Adrenal gland (tissue), 12 donors: ENCODE measurements around the gene SON. TPM values are rescaled to one million over a fixed set of nuclear protein-coding genes. Genes with fewer than 3 reads are reported as not detected.
"Not testable (repeated sequence)": the region's sequence is repeated elsewhere in the genome, so short reads cannot be mapped to it uniquely, and the experiment has no call there.

Experiments used
- DNase-seq, 7 donors: peaks; one replicate each; pipeline ENCODE4 v3.0.0-alpha.2; 2019 to 2020
- H3K27ac ChIP-seq, 5 donors: fragments of 200-600 bp; sonication (generic) in 4 of 5; 1 replicate in 3 of 5; 2 replicates in 2 of 5; pipeline versions ENCODE4 v1.5.1 to v1.8.0; 2016 to 2020; ENCODE audit warnings: mild to moderate bottlenecking in 1 of 5
- H3K27me3 ChIP-seq: fragments of 200-600 bp; 2 replicates; pipeline ENCODE4 v1.8.0; 2021
- H3K36me3 ChIP-seq, 2 donors: fragments of 200-600 bp; replicated peaks in 1 of 2; 1 replicate in 1 of 2; 2 replicates in 1 of 2; pipeline versions ENCODE4 v1.5.1 to v1.8.0; 2018 to 2022
- H3K4me1 ChIP-seq, 2 donors: fragments of 200-600 bp; replicated peaks in 1 of 2; 1 replicate in 1 of 2; 2 replicates in 1 of 2; pipeline versions ENCODE4 v1.5.1 to v1.8.0; 2018 to 2021
- H3K4me3 ChIP-seq, 4 donors: fragments of 200-600 bp; sonication (generic) in 3 of 4; one replicate each; pipeline ENCODE4 v1.5.1; 2016 to 2018
- H3K9me3 ChIP-seq, 3 donors: fragments of 200-600 bp; sonication (generic) in 1 of 3; replicated peaks in 1 of 3; 1 replicate in 2 of 3; 2 replicates in 1 of 3; pipeline versions ENCODE4 v1.5.1 to v1.8.0; 2016 to 2021
- POLR2A ChIP-seq, 2 donors: fragments of 450-650 bp; IDR thresholded peaks; one replicate each; pipeline ENCODE4 v1.6.1; 2017; ENCODE audit warnings: antibody characterized with exemption in 2 of 2, mild to moderate bottlenecking in 2 of 2, moderate library complexity in 1 of 2
- WGBS, 4 donors: extraction: QIAGEN DNeasy Blood & Tissue Kit in 2 of 4; methylation state at CpG; one replicate each; pipeline versions ENCODE4 v1.1.5 to v1.1.7; 2013 to 2017; 5-methylcytosine and 5-hydroxymethylcytosine counted together
- intact Hi-C, 2 donors: fragments of 100-400 bp; cut with DNase I; formaldehyde crosslinking; loops; one replicate each; pipeline versions ENCODE4 v1.14.1 to v1.15.0; 2022 to 2023
- polyA plus RNA-seq, 3 donors: library from polyadenylated mRNA; stranded (reverse); fragments of 200-250 nt in 2 of 3; fragments of 350-450 nt in 1 of 3; fragmentation: Illumina TruSeq in 1 of 3; extraction: RNeasy Lipid Tissue Mini Kit (QIAGEN cat#74804) in 1 of 3; gene quantifications; one replicate each; pipeline ENCODE4 v1.2.3, GENCODE V29; 2013 to 2014
- total RNA-seq, 9 donors: library from RNA; depleted of rRNA in 4 of 9; stranded (reverse); fragments of >200 nt in 4 of 9; fragments of 120-200 nt in 1 of 9; fragmentation: NEBNext Ultra II Directional in 1 of 9; extraction: Animal tissue kit (Norgen Biotek cat#: 25700) in 1 of 9; gene quantifications; one replicate each; pipeline versions ENCODE4 v1.1.0 to v1.2.4, GENCODE V29; 2013 to 2023
- TF ChIP-seq, protein P1 (sequence below), 6 experiments: fragments of 450-650 bp in 4 of 6; fragments of 200-600 bp in 2 of 6; sonication (generic) in 1 of 6; IDR thresholded peaks; 1 replicate in 5 of 6; 2 replicates in 1 of 6; pipeline versions ENCODE4 v1.5.1 to v1.8.0; 2016 to 2021; ENCODE audit warnings: antibody characterized with exemption in 6 of 6, mild to moderate bottlenecking in 2 of 6, moderate library complexity in 1 of 6
- donor health status: healthy with polysubstance abuse.
- donor health status: Bipolar disorder and iron deficiency.
- donor health status: DM: yes; HTN: yes; CAD: no.
- donor health status: DM: no; HTN: no; CAD: no.
- donor health status: DM: no; HTN: no; CAD: no.
- donor health status: DM: yes; HTN: yes; CAD: no.

Gene SON
- total and polyA plus RNA-seq, 12 donors: 128 to 386 (median 229) TPM

DNA sequence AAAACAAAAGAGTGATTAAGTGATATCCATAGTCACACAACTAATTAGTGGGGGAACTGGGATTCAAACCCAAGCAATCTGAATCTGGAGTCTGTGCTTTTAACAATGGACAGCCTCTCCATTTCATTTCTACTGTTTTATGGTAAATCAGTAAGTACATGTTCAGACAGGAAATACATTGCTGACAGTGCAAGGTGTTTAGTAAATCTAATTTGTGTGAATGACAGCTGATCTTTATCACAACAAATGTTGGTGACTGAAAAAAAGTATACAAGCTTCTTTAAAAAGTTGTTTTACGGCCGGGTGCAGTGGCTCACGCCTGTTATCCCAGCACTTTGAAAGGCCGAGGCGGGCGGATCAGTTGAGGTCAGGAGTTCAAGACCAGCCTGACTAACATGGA lies 25.1 kb downstream of the SON start:
- Histone ChIP-seq H3K4me3 (no peak overlapping the region), H3K27ac (peak overlapping the region in 1 of 5 donors; percentile 63), H3K9me3 (peaks cover 0 to 5% (median 0%) of the 10 kb centered on the region in 3 donors), H3K36me3 (peaks cover 0 to 77% of the 10 kb centered on the region in 2 donors), H3K4me1 (peaks cover 3 to 30% of the 10 kb centered on the region in 2 donors), H3K27me3 (no peaks in the 10 kb centered on the region)
- DNase-seq: no peak
- intact Hi-C loops: no loop called here
- TF ChIP-seq, protein P1, sequence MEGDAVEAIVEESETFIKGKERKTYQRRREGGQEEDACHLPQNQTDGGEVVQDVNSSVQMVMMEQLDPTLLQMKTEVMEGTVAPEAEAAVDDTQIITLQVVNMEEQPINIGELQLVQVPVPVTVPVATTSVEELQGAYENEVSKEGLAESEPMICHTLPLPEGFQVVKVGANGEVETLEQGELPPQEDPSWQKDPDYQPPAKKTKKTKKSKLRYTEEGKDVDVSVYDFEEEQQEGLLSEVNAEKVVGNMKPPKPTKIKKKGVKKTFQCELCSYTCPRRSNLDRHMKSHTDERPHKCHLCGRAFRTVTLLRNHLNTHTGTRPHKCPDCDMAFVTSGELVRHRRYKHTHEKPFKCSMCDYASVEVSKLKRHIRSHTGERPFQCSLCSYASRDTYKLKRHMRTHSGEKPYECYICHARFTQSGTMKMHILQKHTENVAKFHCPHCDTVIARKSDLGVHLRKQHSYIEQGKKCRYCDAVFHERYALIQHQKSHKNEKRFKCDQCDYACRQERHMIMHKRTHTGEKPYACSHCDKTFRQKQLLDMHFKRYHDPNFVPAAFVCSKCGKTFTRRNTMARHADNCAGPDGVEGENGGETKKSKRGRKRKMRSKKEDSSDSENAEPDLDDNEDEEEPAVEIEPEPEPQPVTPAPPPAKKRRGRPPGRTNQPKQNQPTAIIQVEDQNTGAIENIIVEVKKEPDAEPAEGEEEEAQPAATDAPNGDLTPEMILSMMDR (IDR thresholded peaks at IDR 0.05): no peak
- TF ChIP-seq POLR2A (IDR thresholded peaks at IDR 0.05): no peak
- WGBS, 4 donors: 68 to 83% (median 77%) methylated on average over 6 of the region's 6 CpGs

DNA sequence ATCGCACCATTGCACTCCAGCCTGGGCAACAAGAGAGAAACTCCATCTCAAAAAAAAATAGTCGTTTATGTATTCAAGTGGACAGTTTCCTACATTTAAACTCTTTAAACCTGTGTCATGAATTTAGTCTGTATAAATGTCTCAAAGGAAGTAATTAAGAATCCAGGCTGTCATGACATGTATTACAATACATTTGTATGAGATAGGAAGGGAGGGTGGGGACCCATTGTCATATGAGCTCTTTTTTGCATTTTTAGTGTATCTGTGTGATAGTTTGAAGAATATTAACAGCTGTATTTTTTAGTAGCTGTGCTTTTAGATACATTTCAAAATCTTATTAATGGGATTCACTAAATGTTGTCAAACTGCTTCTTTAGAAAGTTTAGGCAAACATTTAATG lies 25.6 kb downstream of the SON start:
- Histone ChIP-seq H3K4me3 (no peak overlapping the region), H3K27me3 (no peaks in the 10 kb centered on the region), H3K36me3 (peaks cover 0 to 79% of the 10 kb centered on the region in 2 donors), H3K4me1 (peaks cover 3 to 30% of the 10 kb centered on the region in 2 donors), H3K9me3 (peaks cover 0 to 5% (median 0%) of the 10 kb centered on the region in 3 donors), H3K27ac (peak overlapping the region in 1 of 5 donors; percentile 63)
- intact Hi-C loops: no loop called here
- DNase-seq: no peak
- TF ChIP-seq, protein P1 (IDR thresholded peaks at IDR 0.05): no peak
- no peak for TF ChIP-seq POLR2A (IDR thresholded peaks at IDR 0.05)
- 77 to 82% (median 80%) methylated on average over 2 of the region's 2 CpGs for WGBS, 4 donors

DNA sequence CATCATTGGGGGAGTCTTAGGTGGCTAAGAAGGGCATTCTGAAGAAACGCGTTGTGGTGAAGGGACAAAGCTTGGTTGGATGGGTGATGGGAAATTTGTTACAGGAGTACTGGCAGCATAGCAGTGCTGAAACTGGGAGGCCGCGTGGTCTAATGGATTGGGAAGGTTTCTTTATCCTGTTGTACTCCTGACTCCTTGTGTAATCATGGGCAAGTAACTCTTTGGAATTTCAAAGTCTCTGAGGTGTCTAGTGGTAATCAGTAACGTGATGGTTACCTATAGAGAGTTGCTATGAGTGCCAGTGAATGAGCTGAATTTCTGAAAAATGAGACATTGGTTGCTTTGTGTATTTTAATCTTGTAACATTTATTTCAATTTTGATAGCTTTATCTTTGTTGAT lies 27.2 kb downstream of the SON start:
- Histone ChIP-seq H3K27me3 (no peaks in the 10 kb centered on the region), H3K27ac (no peak overlapping the region), H3K4me3 (no peak overlapping the region), H3K9me3 (peaks cover 0 to 5% (median 0%) of the 10 kb centered on the region in 3 donors), H3K4me1 (peaks cover 3 to 30% of the 10 kb centered on the region in 2 donors), H3K36me3 (peaks cover 0 to 82% of the 10 kb centered on the region in 2 donors)
- intact Hi-C loops: no loop called here
- TF ChIP-seq, protein P1 (IDR thresholded peaks at IDR 0.05): no peak
- TF ChIP-seq POLR2A (IDR thresholded peaks at IDR 0.05): no peak
- DNase-seq: no peak
- 88 to 94% (median 93%) methylated on average over 5 of the region's 5 CpGs for WGBS, 4 donors

DNA sequence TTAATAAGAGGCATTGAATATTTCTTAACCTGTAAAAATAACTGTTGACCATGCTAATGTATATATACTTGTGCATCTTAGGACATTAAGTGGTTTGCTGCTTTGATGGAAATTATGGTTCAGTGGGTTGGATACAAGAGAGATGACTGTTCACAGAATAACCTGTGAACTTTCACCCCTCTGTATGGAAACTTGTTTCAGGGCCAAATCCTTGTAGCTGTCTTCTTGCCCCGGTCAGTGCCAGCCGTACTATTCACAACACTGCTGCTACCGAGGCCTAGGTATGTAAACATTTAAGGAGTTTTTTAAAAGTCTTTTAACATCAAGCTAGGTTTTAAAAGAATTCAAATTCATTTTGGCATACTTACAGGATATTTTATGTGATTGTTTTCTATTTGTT lies 29.5 kb downstream of the SON start:
- peaks cover 0 to 5% (median 0%) of the 10 kb centered on the region in 3 donors for H3K9me3 ChIP-seq
- peak in 1 of 7 donors; percentile 48 for DNase-seq
- TF ChIP-seq POLR2A (IDR thresholded peaks at IDR 0.05): no peak
- TF ChIP-seq, protein P1 (IDR thresholded peaks at IDR 0.05): no peak
- 22 to 34% (median 31%) methylated on average over 3 of the region's 3 CpGs for WGBS, 4 donors
- intact Hi-C loops: no loop called here
- H3K4me3 ChIP-seq: no peak overlapping the region
- peaks cover 0 to 98% of the 10 kb centered on the region in 2 donors for H3K36me3 ChIP-seq
- H3K27ac ChIP-seq: peak overlapping the region in 1 of 5 donors; percentile 27
- peaks cover 3 to 22% of the 10 kb centered on the region in 2 donors for H3K4me1 ChIP-seq
- H3K27me3 ChIP-seq: no peaks in the 10 kb centered on the region

DNA sequence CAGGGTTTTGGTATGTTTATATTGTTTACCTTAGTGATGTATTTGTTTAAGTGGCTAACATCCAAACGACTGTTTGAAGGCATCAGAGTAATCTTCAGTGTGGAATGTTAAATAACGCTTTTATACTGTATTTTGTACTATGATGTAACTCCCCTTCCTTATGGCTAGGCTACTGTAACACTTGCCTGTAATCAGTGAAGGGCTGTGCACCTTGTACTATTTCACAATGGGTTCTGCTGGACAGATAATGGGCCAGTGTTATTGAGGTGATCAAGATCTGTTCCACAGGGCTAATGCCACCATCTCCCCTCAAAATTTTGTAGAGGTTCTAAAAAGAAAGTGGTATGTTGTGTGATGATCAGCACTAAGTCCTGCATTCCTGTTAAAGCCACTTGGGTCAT lies 33.9 kb downstream of the SON start:
- intact Hi-C loops, DNase-seq, H3K9me3 ChIP-seq, H3K4me1 ChIP-seq, H3K27ac ChIP-seq, H3K4me3 ChIP-seq, H3K27me3 ChIP-seq: not testable (repeated sequence)
- 65 to 81% (median 70%) methylated on average over 2 of the region's 2 CpGs for WGBS, 4 donors
- H3K36me3 ChIP-seq: peaks cover 0 to 64% of the 10 kb centered on the region in 2 donors
